ENCODE measurements around the gene CPSF4L.

- TF ChIP-seq POLR2A (IDR thresholded peaks at IDR 0.05) = no peak
- TF ChIP-seq CTCF (IDR thresholded peaks at IDR 0.05) = no peak
Measured at GRCh38 chr17:73284354-73284753, 22.7 kb upstream of the CPSF4L start.

Data from right lobe of liver (tissue), 4 donors.